ENCODE results near the gene GNS.

GRCh38 chr12:64683816-64684543 is 75.2 kb downstream of the GNS start:
- no peak for TF ChIP-seq CTCF (IDR thresholded peaks at IDR 0.05)
- no peak for TF ChIP-seq POLR2A (IDR thresholded peaks at IDR 0.05)

All from testis (tissue), 2 donors.